K562 (cell line): Measurements from ENCODE around the gene TCEANC2. TPM values are rescaled to one million over a fixed set of nuclear protein-coding genes. Genes with fewer than 3 reads are reported as not detected.
"Not testable (repeated sequence)": the region's sequence is repeated elsewhere in the genome, so short reads cannot be mapped to it uniquely, and the experiment has no call there.

ENCODE experiments used
- ATAC-seq: fragments of 200-7000 bp; cut with Tn5 transposase; 3 replicates; pipeline ENCODE4 v1.9.1; 2020; ENCODE audit warnings: moderate library complexity
- BruUV-seq: library from RNA; stranded (reverse); fragments of 400-500 nt; replicated peaks from 2 replicates; lab custom pipeline; 2021; lab: Mats Ljungman, UMichigan
- CTCF ChIA-PET: fragments of 300-600 bp; formaldehyde crosslinking; extraction: SDS; loops from one replicate; lab custom pipeline; 2021; ENCODE audit warnings: low intra/inter-chr PET ratio; lab: Yijun Ruan, JAX
- POLR2A ChIA-PET: fragments of 300-600, 350-650 bp; sonication (Branson Sonifier 250); formaldehyde crosslinking; extraction: SDS; loops from one replicate; lab custom pipeline; 2021; ENCODE audit warnings: antibody characterized with exemption, inconsistent platforms; lab: Yijun Ruan, JAX
- DNase-seq, 4 experiments: peaks; one replicate each; pipeline versions ENCODE4 v3.0.0 to v3.0.0-alpha.2; 2011 to 2018; ENCODE audit warnings: low spot score in 3 of 4, mixed read lengths in 3 of 4; ENCODE audit errors: extremely low read depth in 1 of 4
- FAIRE-seq: peaks from 2 replicates; lab custom pipeline; 2011; peaks lifted over from hg19 to GRCh38; lab: Jason Lieb, UNC
- H2AFZ ChIP-seq: 2 replicates; pipeline ENCODE4 v1.6.0; 2011; ENCODE audit warnings: low read depth, low read length, control low read depth, inconsistent platforms
- H3K27ac ChIP-seq: fragments of 200-600 bp; 3 replicates; pipeline ENCODE4 v1.8.0; 2011; ENCODE audit warnings: low read depth, mild to moderate bottlenecking, control low read depth, inconsistent platforms, low read length, moderate library complexity, mixed read lengths; ENCODE audit errors: extremely low read depth
- H3K27me3 ChIP-seq, 2 experiments: fragments of 300-600 bp in 1 of 2; 2 replicates in 1 of 2; 3 replicates in 1 of 2; pipeline versions ENCODE4 v1.6.0 to v1.8.0; 2011; ENCODE audit warnings: inconsistent platforms in 2 of 2, low read length in 2 of 2, mild to moderate bottlenecking in 1 of 2, mixed read lengths in 1 of 2, moderate library complexity in 1 of 2; ENCODE audit not compliant: control insufficient read depth in 2 of 2, insufficient read depth in 2 of 2
- H3K36me3 ChIP-seq: fragments of 300-600 bp; 3 replicates; pipeline ENCODE4 v1.8.0; 2011; ENCODE audit warnings: mild to moderate bottlenecking, low read length, inconsistent platforms; ENCODE audit not compliant: control insufficient read depth, insufficient read depth
- H3K4me1 ChIP-seq, 2 experiments: fragments of 200-600 bp in 1 of 2; replicated peaks in 1 of 2; 2 replicates in 1 of 2; 3 replicates in 1 of 2; pipeline versions ENCODE4 v1.5.1 to v1.8.0; 2011; ENCODE audit warnings: inconsistent platforms in 2 of 2, low read length in 2 of 2, mild to moderate bottlenecking in 1 of 2, mixed read lengths in 1 of 2, moderate library complexity in 1 of 2; ENCODE audit not compliant: control insufficient read depth in 2 of 2, insufficient read depth in 2 of 2
- H3K4me2 ChIP-seq: 2 replicates; pipeline ENCODE4 v1.6.1; 2011; ENCODE audit warnings: low read length, control low read depth, inconsistent platforms, mixed read lengths; ENCODE audit not compliant: insufficient read depth
- H3K4me3 ChIP-seq: fragments of 200-600 bp; sonication (generic), shearing (Covaris generic); 2 replicates; pipeline ENCODE4 v1.5.1; 2016; ENCODE audit warnings: control low read depth, inconsistent platforms
- H3K79me2 ChIP-seq: fragments of 200-600 bp; 3 replicates; pipeline ENCODE4 v1.8.0; 2011; ENCODE audit warnings: low read length, inconsistent platforms; ENCODE audit not compliant: control insufficient read depth, insufficient read depth
- H3K9ac ChIP-seq, 2 experiments: 2 replicates each; pipeline versions ENCODE4 v1.6.0 to v1.6.1; 2011; ENCODE audit warnings: low read depth in 2 of 2, low read length in 2 of 2, control low read depth in 1 of 2, inconsistent platforms in 1 of 2, mild to moderate bottlenecking in 1 of 2, mixed read lengths in 1 of 2; ENCODE audit not compliant: insufficient read depth in 1 of 2
- H3K9me1 ChIP-seq: one replicate; pipeline ENCODE4 v1.6.0; 2011; ENCODE audit warnings: inconsistent platforms, mild to moderate bottlenecking, low read length, moderate library complexity; ENCODE audit not compliant: control insufficient read depth, insufficient read depth
- H3K9me3 ChIP-seq: replicated peaks from 2 replicates; pipeline ENCODE4 v1.5.1; 2011; ENCODE audit warnings: low read depth, low read length, inconsistent platforms; ENCODE audit not compliant: control insufficient read depth, insufficient read depth
- H4K20me1 ChIP-seq: replicated peaks from 2 replicates; pipeline ENCODE4 v1.6.1; 2011; ENCODE audit warnings: low read length, inconsistent platforms, mixed read lengths; ENCODE audit not compliant: control insufficient read depth, insufficient read depth
- CC2D1A ChIP-seq: fragments of 450-650 bp; IDR thresholded peaks from 2 replicates; pipeline ENCODE4 v1.6.1; 2017; ENCODE audit warnings: mild to moderate bottlenecking
- ZBTB33 ChIP-seq: sonication (generic); formaldehyde crosslinking; IDR thresholded peaks from 2 replicates; pipeline ENCODE4 v1.8.1; 2023; ENCODE audit warnings: mild to moderate bottlenecking, missing genetic modification reagents
- WGBS: fragments of 100-300 bp; shearing (Covaris generic); methylation state at CpG from one replicate; pipeline ENCODE4 v1.1.6; 2016; ENCODE audit warnings: low coverage, mixed read lengths; ENCODE audit not compliant: insufficient coverage; ENCODE audit errors: missing lambda C conversion rate; 5-methylcytosine and 5-hydroxymethylcytosine counted together
- in situ Hi-C: fragments of 300-500 bp; cut with MboI; formaldehyde crosslinking; loops from 4 replicates; pipeline ENCODE4 v1.15.0; 2018; ENCODE audit warnings: inconsistent platforms, mixed read lengths
- intact Hi-C: fragments of 100-400 bp; cut with micrococcal nuclease; formaldehyde crosslinking; loops from 2 replicates; pipeline ENCODE4 v1.14.2; 2022
- polyA plus RNA-seq, 8 experiments: library from polyadenylated mRNA; depleted of rRNA in 4 of 8; stranded (reverse) in 5 of 8; unstranded in 3 of 8; fragments of >200 nt; fragmentation: Nextera tagmentation in 2 of 8; fragmentation: Illumina TruSeq in 1 of 8; extraction: Ambion mirVana in 2 of 8; extraction: Trizol in 1 of 8; gene quantifications; 2 replicates each; pipeline versions ENCODE4 v1.2.1 to v1.2.3, GENCODE V29; 2011 to 2014; ENCODE audit warnings: inconsistent platforms in 1 of 8, missing spikeins in 1 of 8
- total RNA-seq, 7 experiments: library from RNA; depleted of rRNA in 6 of 7; stranded (reverse); fragments of >200 nt in 6 of 7; fragmentation: Illumina TruSeq in 2 of 7; extraction: Trizol in 2 of 7; gene quantifications; 2 replicates each; pipeline versions ENCODE4 v1.2.1 to v1.2.3, GENCODE V29; 2011 to 2021; ENCODE audit warnings: low replicate concordance in 1 of 7

TCEANC2 gene
- total and polyA plus RNA-seq, 9 of the 15 experiments (the other 6 are each of a cell fraction or from before 2014, with no cell fraction given): 3.3 to 10.2 (median 7.0) TPM

- H3K9me1 ChIP-seq, H3K4me2 ChIP-seq, H3K27me3 ChIP-seq, BruUV-seq, in situ Hi-C loops, H4K20me1 ChIP-seq, H3K4me1 ChIP-seq, H3K9me3 ChIP-seq, FAIRE-seq, H3K9ac ChIP-seq, H3K4me3 ChIP-seq, CTCF ChIA-PET, DNase-seq, H2AFZ ChIP-seq, H3K27ac ChIP-seq, ATAC-seq: not testable (repeated sequence)
- WGBS: 95% methylated on average over 11 of the region's 12 CpGs
- TF ChIP-seq CC2D1A (0 out of 2 replicates have a peak, but pooled peaks have one; percentile 2), ZBTB33 (CRISPR knock-in tag) (peak; percentile 73; the same call in 1 of the 2 replicates)
- intact Hi-C loops: loop anchor here (5.0 kb wide), 1 partner anchor 103 kb away; the partner anchor contains the start of genes IFT25 and LRRC42
- POLR2A ChIA-PET: interaction anchor here (1.6 kb wide), 1 partner anchor 8 kb away, joined by 7 read pairs; no protein-coding TSS in a partner anchor
- H3K79me2 ChIP-seq: peaks cover 79% of the 10 kb centered on the region
- H3K36me3 ChIP-seq: peaks cover 12% of the 10 kb centered on the region; the same call in 2 of the 3 replicates
Measured at GRCh38 chr1:54050435-54050834, 3.0 kb upstream of the TCEANC2 start.
